Thyroid gland (tissue), 4 donors: ENCODE data around the gene PRND. TPM values are rescaled to one million over a fixed set of nuclear protein-coding genes. Genes with fewer than 3 reads are reported as not detected.
"Not testable (repeated sequence)": the region's sequence is repeated elsewhere in the genome, so short reads cannot be mapped to it uniquely, and the experiment has no call there.

Experiments used
- DNase-seq, 2 donors: peaks; one replicate each; pipeline ENCODE4 v3.0.0-alpha.2; 2019
- H3K27ac ChIP-seq, 3 donors: fragments of 200-600 bp; sonication (generic); 1 replicate in 2 of 3; 2 replicates in 1 of 3; pipeline ENCODE4 v1.5.1; 2016 to 2019; ENCODE audit warnings: mild to moderate bottlenecking in 1 of 3, moderate library complexity in 1 of 3
- H3K27me3 ChIP-seq: fragments of 200-600 bp; sonication (generic); one replicate; pipeline ENCODE4 v1.5.1; 2019
- H3K36me3 ChIP-seq, 2 donors: fragments of 200-600 bp; sonication (generic); one replicate each; pipeline ENCODE4 v1.5.1; 2016 to 2019
- H3K4me1 ChIP-seq, 2 donors: fragments of 200-600 bp; sonication (generic); one replicate each; pipeline ENCODE4 v1.5.1; 2017 to 2019
- H3K4me3 ChIP-seq, 3 donors: fragments of 200-600 bp; sonication (generic); replicated peaks in 1 of 3; 1 replicate in 2 of 3; 2 replicates in 1 of 3; pipeline ENCODE4 v1.5.1; 2016; ENCODE audit warnings: mild to moderate bottlenecking in 1 of 3
- H3K9me3 ChIP-seq: fragments of 200-600 bp; sonication (generic); one replicate; pipeline ENCODE4 v1.5.1; 2017
- POLR2A ChIP-seq, 2 donors: fragments of 450-650 bp; IDR thresholded peaks; one replicate each; pipeline ENCODE4 v1.6.1; 2017; ENCODE audit warnings: antibody characterized with exemption in 2 of 2, mild to moderate bottlenecking in 2 of 2, moderate library complexity in 1 of 2
- WGBS, 2 donors: methylation state at CpG; one replicate each; pipeline ENCODE4 v1.1.5; 2017; 5-methylcytosine and 5-hydroxymethylcytosine counted together
- intact Hi-C: fragments of 100-400 bp; cut with DNase I; formaldehyde crosslinking; loops from one replicate; pipeline ENCODE4 v1.15.1; 2023
- total RNA-seq, 4 donors: library from RNA; depleted of rRNA; stranded (reverse); fragments of >200 nt; gene quantifications; one replicate each; pipeline ENCODE4 v1.2.3, GENCODE V29; 2016
- TF ChIP-seq, protein P1 (sequence below), 6 experiments: fragments of 200-600 bp in 3 of 6; fragments of 450-650 bp in 3 of 6; sonication (generic) in 3 of 6; IDR thresholded peaks; one replicate each; pipeline ENCODE4 v1.5.1; 2016 to 2019; ENCODE audit warnings: antibody characterized with exemption in 6 of 6, mild to moderate bottlenecking in 2 of 6, inconsistent platforms in 1 of 6, moderate library complexity in 1 of 6

The PRND gene
- total RNA-seq, 4 donors from 2014 or later, result 0.89 to 2.0 TPM; not detected in 2

DNA sequence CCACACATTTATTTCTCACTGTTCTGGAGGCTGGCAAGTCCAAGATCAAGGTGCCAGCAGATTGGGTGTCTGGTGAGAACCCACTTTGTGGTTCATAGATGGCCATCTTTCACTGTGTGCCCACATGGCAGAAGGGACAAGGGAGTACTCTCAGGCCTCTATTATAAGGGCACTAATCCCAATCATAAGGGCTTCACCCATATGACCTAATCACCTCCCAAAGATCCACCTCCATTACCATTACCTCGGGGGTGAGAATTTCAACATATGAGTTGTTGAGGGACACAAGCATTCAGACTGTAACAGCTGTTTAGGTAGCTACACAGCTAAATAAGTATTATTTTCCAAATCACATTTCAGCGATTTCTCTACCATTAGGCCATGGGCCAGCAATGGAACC is 2.5 kb upstream of the PRND start:
- WGBS, 2 donors, result 98% methylated on average over 2 of the region's 2 CpGs
- no peaks in the 10 kb centered on the region for H3K36me3 ChIP-seq
- H3K4me1 ChIP-seq, result peaks cover 0 to 4% of the 10 kb centered on the region in 2 donors
- no peak overlapping the region for H3K4me3 ChIP-seq
- intact Hi-C loops, result no loop called here
- no peak for DNase-seq
- TF ChIP-seq, protein P1, sequence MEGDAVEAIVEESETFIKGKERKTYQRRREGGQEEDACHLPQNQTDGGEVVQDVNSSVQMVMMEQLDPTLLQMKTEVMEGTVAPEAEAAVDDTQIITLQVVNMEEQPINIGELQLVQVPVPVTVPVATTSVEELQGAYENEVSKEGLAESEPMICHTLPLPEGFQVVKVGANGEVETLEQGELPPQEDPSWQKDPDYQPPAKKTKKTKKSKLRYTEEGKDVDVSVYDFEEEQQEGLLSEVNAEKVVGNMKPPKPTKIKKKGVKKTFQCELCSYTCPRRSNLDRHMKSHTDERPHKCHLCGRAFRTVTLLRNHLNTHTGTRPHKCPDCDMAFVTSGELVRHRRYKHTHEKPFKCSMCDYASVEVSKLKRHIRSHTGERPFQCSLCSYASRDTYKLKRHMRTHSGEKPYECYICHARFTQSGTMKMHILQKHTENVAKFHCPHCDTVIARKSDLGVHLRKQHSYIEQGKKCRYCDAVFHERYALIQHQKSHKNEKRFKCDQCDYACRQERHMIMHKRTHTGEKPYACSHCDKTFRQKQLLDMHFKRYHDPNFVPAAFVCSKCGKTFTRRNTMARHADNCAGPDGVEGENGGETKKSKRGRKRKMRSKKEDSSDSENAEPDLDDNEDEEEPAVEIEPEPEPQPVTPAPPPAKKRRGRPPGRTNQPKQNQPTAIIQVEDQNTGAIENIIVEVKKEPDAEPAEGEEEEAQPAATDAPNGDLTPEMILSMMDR (IDR thresholded peaks at IDR 0.05), result no peak
- no peak for TF ChIP-seq POLR2A (IDR thresholded peaks at IDR 0.05)
- H3K9me3 ChIP-seq, result no peaks in the 10 kb centered on the region
- H3K27ac ChIP-seq, result no peak overlapping the region
- no peaks in the 10 kb centered on the region for H3K27me3 ChIP-seq

DNA sequence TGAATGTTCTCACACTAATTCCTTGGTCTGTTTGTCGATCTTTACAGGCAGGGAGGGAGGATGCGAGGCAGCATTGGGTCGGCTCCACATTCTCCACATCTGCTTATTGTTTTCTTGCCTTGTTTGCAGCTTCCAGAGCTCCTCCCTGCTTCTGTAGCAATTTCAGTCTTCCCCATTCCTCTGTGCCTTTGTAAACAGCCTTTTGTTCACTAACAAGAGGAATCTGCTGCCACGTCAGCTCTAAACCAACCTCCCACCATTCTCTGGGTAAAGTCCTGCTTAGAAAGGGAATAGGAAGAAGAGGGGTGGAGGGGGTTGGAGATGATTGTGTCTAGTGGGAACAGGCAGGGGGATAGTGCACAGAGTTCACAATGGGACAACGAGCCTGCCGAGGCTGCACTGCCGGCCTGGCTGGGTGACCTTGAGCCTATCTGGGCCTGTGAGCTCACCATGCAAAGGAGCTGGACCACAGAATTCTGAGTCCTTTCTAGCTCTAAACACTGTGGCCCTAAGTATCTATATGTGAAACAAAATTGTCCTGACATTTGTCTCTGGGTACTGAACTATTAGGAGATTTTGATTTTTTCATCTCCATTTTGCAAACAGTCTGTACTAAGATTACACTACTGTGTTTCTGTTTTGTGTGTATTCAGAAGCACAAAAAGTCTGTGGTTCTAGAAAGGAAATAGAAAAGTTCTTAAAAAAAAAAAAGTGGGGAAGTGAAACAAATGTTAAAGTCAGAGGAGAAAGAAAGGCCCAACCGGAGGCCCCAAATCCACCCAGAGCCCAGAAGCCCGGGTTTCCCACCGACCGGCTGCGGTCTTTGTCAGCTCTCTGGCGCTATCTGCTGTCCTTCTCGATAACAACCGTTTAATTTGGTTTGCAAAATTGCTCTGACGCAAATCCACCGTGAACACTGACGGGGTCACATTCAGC is 1.4 kb upstream of the PRND start:
- H3K27me3 ChIP-seq, result no peaks in the 10 kb centered on the region
- H3K9me3 ChIP-seq, result no peaks in the 10 kb centered on the region
- peaks cover 0 to 4% of the 10 kb centered on the region in 2 donors for H3K4me1 ChIP-seq
- intact Hi-C loops, result loop anchor here (2.0 kb wide), 1 partner anchor 114 kb away; no protein-coding TSS in a partner anchor
- WGBS, 2 donors, result 32 to 33% methylated on average over 18 of the region's 18 CpGs
- DNase-seq, result peak; percentile 64 to 68
- no peak overlapping the region for H3K27ac ChIP-seq
- no peaks in the 10 kb centered on the region for H3K36me3 ChIP-seq
- TF ChIP-seq POLR2A (IDR thresholded peaks at IDR 0.05), result no peak
- TF ChIP-seq, protein P1 (IDR thresholded peaks at IDR 0.05), result peak; percentile 44 to 91 (median 67)
- no peak overlapping the region for H3K4me3 ChIP-seq

DNA sequence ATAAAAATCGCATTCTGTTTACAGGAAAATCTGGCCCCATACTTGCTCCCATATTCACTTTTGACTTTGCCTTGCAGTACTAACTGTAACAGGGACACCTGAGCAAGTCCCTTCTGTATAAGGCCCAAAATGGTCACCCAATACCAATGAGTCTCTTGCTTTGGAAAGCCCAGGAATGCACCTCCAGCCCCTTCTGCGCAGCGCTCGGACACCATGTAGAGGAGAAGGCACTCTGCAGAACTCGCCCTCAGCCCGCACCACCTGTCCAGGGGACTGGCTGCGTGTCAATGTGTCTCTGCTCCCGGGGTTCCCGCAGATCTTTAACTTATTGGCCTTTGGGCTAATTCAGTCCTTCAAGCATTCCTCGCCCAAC is 746 bp upstream of the PRND start:
- Histone ChIP-seq H3K4me3 (no peak overlapping the region), H3K4me1 (peaks cover 0 to 4% of the 10 kb centered on the region in 2 donors), H3K9me3 (no peaks in the 10 kb centered on the region), H3K36me3 (no peaks in the 10 kb centered on the region), H3K27me3 (no peaks in the 10 kb centered on the region), H3K27ac (no peak overlapping the region)
- peak in 1 of 2 donors; percentile 8 for DNase-seq
- TF ChIP-seq, protein P1 (IDR thresholded peaks at IDR 0.05), result no peak
- TF ChIP-seq POLR2A (IDR thresholded peaks at IDR 0.05), result no peak
- 29 to 32% methylated on average over 5 to 10 of the region's 10 CpGs for WGBS, 2 donors
- intact Hi-C loops, result loop anchor here (2.0 kb wide), 1 partner anchor 114 kb away; no protein-coding TSS in a partner anchor

DNA sequence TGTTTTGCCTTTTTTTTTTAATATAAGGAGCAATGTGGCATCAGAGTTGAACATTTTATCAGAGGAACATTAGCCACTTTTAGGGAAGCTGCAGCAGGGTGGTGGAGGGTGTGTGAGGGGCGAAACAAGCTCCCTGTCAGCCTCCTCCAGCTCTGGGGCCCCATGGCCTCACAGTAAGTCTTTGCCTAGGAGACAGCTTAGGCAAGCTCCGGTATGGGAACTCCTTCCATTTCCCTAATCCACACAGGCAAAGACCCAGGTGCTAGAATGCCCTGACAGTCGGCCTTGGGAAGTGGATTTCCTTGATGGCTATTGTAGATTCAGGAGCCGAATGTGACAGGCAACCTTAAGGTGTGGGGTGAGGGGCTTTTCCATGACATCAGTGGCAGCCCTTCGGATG is 862 bp downstream of the PRND start:
- Histone ChIP-seq H3K36me3 (no peaks in the 10 kb centered on the region), H3K27ac (no peak overlapping the region), H3K9me3 (no peaks in the 10 kb centered on the region), H3K4me1 (peaks cover 0 to 4% of the 10 kb centered on the region in 2 donors), H3K27me3 (no peaks in the 10 kb centered on the region), H3K4me3 (no peak overlapping the region)
- no peak for DNase-seq
- no peak for TF ChIP-seq POLR2A (IDR thresholded peaks at IDR 0.05)
- TF ChIP-seq, protein P1 (IDR thresholded peaks at IDR 0.05), result no peak
- WGBS, 2 donors, result 79 to 83% methylated on average over 5 of the region's 5 CpGs
- intact Hi-C loops, result no loop called here

DNA sequence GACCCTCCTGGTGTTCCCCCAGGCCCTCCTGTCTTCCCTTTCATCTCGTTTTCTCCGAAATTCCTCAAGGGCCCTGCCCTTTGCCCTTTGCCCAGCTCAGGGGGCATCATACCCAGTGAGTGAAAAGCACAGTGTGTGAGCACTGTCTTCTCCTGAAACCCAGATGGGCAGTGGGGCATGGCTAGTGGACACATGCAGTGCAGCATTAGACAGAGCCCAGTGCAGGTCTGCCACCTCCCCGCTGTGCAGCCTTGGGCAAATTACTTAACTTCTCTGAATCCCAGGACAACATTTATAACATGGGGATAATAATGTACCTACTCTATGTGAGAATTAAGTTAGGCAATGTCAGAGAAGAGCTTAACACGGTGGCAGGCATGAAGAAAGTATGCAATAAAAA is 1.3 kb downstream of the PRND start:
- H3K36me3 ChIP-seq, result no peaks in the 10 kb centered on the region
- intact Hi-C loops, result no loop called here
- peaks cover 0 to 4% of the 10 kb centered on the region in 2 donors for H3K4me1 ChIP-seq
- DNase-seq, result no peak
- TF ChIP-seq POLR2A (IDR thresholded peaks at IDR 0.05), result no peak
- TF ChIP-seq, protein P1 (IDR thresholded peaks at IDR 0.05), result no peak
- no peaks in the 10 kb centered on the region for H3K27me3 ChIP-seq
- 74 to 79% methylated on average over 4 of the region's 4 CpGs for WGBS, 2 donors
- no peak overlapping the region for H3K4me3 ChIP-seq
- H3K27ac ChIP-seq, result no peak overlapping the region
- H3K9me3 ChIP-seq, result no peaks in the 10 kb centered on the region

DNA sequence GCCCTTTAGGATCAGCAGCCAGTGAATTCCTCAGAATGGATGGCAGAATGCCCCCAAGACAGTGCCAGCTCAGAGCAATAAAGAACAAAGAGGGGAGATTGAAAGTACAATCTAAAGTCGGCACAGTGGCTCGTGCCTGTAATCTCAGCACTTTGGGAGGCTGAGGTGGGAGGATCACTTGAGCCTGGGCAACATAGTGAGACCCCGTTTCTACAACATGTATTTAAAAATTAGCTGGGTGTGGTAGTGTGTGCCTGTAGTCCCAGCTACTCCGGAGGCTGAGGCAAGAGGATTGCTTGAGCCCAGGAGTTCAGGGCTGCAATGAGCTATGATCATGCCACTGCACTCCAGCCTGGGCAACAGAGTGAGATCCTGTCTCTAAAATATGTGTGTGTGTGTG is 1.8 kb downstream of the PRND start:
- H3K4me1 ChIP-seq, H3K36me3 ChIP-seq, intact Hi-C loops, DNase-seq, H3K27ac ChIP-seq, H3K9me3 ChIP-seq, H3K27me3 ChIP-seq, H3K4me3 ChIP-seq: not testable (repeated sequence)
- 73 to 85% methylated on average over 4 of the region's 4 CpGs for WGBS, 2 donors
